OCI-LY1 (cell line): ENCODE measurements around the gene GNAI2.

Experiments used
- H2AFZ ChIP-seq: fragments of 200-600 bp; sonication (generic), shearing (Covaris generic); 2 replicates; pipeline ENCODE4 v1.6.0; 2014; ENCODE audit warnings: antibody characterized with exemption, mild to moderate bottlenecking, low read length
- H3F3A ChIP-seq: fragments of 200-600 bp; sonication (generic), shearing (Covaris generic); 2 replicates; pipeline ENCODE4 v1.6.0; 2014; ENCODE audit warnings: mild to moderate bottlenecking, antibody characterized with exemption, low read length, moderate library complexity; ENCODE audit not compliant: insufficient read depth
- H3K27ac ChIP-seq: fragments of 200-600 bp; sonication (generic); 2 replicates; pipeline ENCODE4 v1.5.1; 2014; ENCODE audit warnings: low read length, mixed run types, mild to moderate bottlenecking, low read depth; ENCODE audit not compliant: poor library complexity, severe bottlenecking
- H3K27me3 ChIP-seq: fragments of 200-600 bp; sonication (generic); 2 replicates; pipeline ENCODE4 v1.6.0; 2014; ENCODE audit warnings: antibody characterized with exemption, mild to moderate bottlenecking, low read length, moderate library complexity; ENCODE audit not compliant: insufficient read depth
- H3K36me3 ChIP-seq: fragments of 200-600 bp; sonication (generic); 2 replicates; pipeline ENCODE4 v1.6.1; 2014; ENCODE audit warnings: mild to moderate bottlenecking, antibody characterized with exemption, low read length, moderate library complexity, mixed read lengths; ENCODE audit not compliant: insufficient read depth
- H3K4me1 ChIP-seq: fragments of 200-600 bp; sonication (generic); 2 replicates; pipeline ENCODE4 v1.5.1; 2014; ENCODE audit warnings: mild to moderate bottlenecking, low read length, moderate library complexity; ENCODE audit not compliant: insufficient read depth, severe bottlenecking
- H3K4me2 ChIP-seq: fragments of 200-600 bp; sonication (generic), shearing (Covaris generic); 2 replicates; pipeline ENCODE4 v1.6.1; 2014; ENCODE audit warnings: low read length
- H3K4me3 ChIP-seq: fragments of 200-600 bp; sonication (generic); 2 replicates; pipeline ENCODE4 v1.5.1; 2014; ENCODE audit warnings: low read length, low read depth, mild to moderate bottlenecking, mixed read lengths; ENCODE audit not compliant: poor library complexity, severe bottlenecking
- H3K79me2 ChIP-seq: fragments of 200-600 bp; shearing (Covaris generic); 2 replicates; pipeline ENCODE4 v1.6.1; 2016; ENCODE audit warnings: mixed run types, low read length, mixed read lengths; ENCODE audit not compliant: insufficient read depth
- H3K9ac ChIP-seq: fragments of 200-600 bp; sonication (generic), shearing (Covaris generic); 2 replicates; pipeline ENCODE4 v1.6.1; 2014; ENCODE audit warnings: mild to moderate bottlenecking, low read length, mixed read lengths
- H3K9me2 ChIP-seq: fragments of 200-600 bp; sonication (generic), shearing (Covaris generic); 2 replicates; pipeline ENCODE4 v1.6.1; 2014; ENCODE audit warnings: low read depth, mild to moderate bottlenecking, low read length, mixed read lengths
- H3K9me3 ChIP-seq: fragments of 200-600 bp; shearing (Covaris generic); 2 replicates; pipeline ENCODE4 v1.6.1; 2014; ENCODE audit warnings: low read length, mixed read lengths
- H4K20me1 ChIP-seq: fragments of 200-600 bp; sonication (generic), shearing (Covaris generic); 2 replicates; pipeline ENCODE4 v1.6.0; 2016; ENCODE audit warnings: mild to moderate bottlenecking, low read length; ENCODE audit not compliant: insufficient read depth
- EZH2 ChIP-seq: fragments of 200-600 bp; sonication (generic), shearing (Covaris generic); IDR thresholded peaks from 2 replicates; pipeline ENCODE4 v1.8.0; 2017; ENCODE audit warnings: borderline replicate concordance, mixed run types, mild to moderate bottlenecking, antibody characterized with exemption, low read length, moderate library complexity, mixed read lengths
- TF ChIP-seq, protein P1 (sequence below): fragments of 200-600 bp; sonication (generic), shearing (Covaris generic); IDR thresholded peaks from 2 replicates; pipeline ENCODE4 v1.5.1; 2017; ENCODE audit warnings: mild to moderate bottlenecking, antibody characterized with exemption, low read length, moderate library complexity, mixed read lengths

GNAI2 gene

GRCh38 chr3:50241713-50242380 is 5.8 kb downstream of the GNAI2 start:
- Histone ChIP-seq H2AFZ (no peak overlapping the region), H3K9me2 (no peaks in the 10 kb centered on the region), H3K36me3 (peaks cover 9% of the 10 kb centered on the region; the same call in 1 of the 2 replicates), H3K4me1 (peaks cover 69% of the 10 kb centered on the region), H3K4me3 (no peak overlapping the region), H3K9ac (peak overlapping the region; percentile 22; the same call in 1 of the 2 replicates), H3K27ac (peak overlapping the region; percentile 85), H3K27me3 (no peaks in the 10 kb centered on the region), H3K9me3 (no peaks in the 10 kb centered on the region), H3F3A (no peaks in the 10 kb centered on the region), H4K20me1 (no peaks in the 10 kb centered on the region), H3K4me2 (peak overlapping the region; percentile 45; the same call in 1 of the 2 replicates), H3K79me2 (peaks cover 22% of the 10 kb centered on the region)
- TF ChIP-seq, protein P1, sequence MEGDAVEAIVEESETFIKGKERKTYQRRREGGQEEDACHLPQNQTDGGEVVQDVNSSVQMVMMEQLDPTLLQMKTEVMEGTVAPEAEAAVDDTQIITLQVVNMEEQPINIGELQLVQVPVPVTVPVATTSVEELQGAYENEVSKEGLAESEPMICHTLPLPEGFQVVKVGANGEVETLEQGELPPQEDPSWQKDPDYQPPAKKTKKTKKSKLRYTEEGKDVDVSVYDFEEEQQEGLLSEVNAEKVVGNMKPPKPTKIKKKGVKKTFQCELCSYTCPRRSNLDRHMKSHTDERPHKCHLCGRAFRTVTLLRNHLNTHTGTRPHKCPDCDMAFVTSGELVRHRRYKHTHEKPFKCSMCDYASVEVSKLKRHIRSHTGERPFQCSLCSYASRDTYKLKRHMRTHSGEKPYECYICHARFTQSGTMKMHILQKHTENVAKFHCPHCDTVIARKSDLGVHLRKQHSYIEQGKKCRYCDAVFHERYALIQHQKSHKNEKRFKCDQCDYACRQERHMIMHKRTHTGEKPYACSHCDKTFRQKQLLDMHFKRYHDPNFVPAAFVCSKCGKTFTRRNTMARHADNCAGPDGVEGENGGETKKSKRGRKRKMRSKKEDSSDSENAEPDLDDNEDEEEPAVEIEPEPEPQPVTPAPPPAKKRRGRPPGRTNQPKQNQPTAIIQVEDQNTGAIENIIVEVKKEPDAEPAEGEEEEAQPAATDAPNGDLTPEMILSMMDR, result no peak
- no peak for TF ChIP-seq EZH2

GRCh38 chr3:50242381-50242770 is 6.4 kb downstream of the GNAI2 start:
- H3K36me3 ChIP-seq, result peaks cover 14% of the 10 kb centered on the region; the same call in 1 of the 2 replicates
- no peaks in the 10 kb centered on the region for H3F3A ChIP-seq
- TF ChIP-seq EZH2, result no peak
- TF ChIP-seq, protein P1, result no peak
- no peaks in the 10 kb centered on the region for H3K9me2 ChIP-seq
- peaks cover 74% of the 10 kb centered on the region for H3K4me1 ChIP-seq
- H3K4me2 ChIP-seq, result peak overlapping the region; percentile 45; the same call in 1 of the 2 replicates
- no peaks in the 10 kb centered on the region for H3K27me3 ChIP-seq
- H2AFZ ChIP-seq, result no peak overlapping the region
- H3K9me3 ChIP-seq, result no peaks in the 10 kb centered on the region
- no peak overlapping the region for H3K4me3 ChIP-seq
- peak overlapping the region; percentile 85 for H3K27ac ChIP-seq
- peak overlapping the region; percentile 22; the same call in 1 of the 2 replicates for H3K9ac ChIP-seq
- peaks cover 23% of the 10 kb centered on the region for H3K79me2 ChIP-seq
- H4K20me1 ChIP-seq, result no peaks in the 10 kb centered on the region

- Histone ChIP-seq H3K9ac (peak overlapping the region; percentile 22; the same call in 1 of the 2 replicates), H3K4me2 (peak overlapping the region; percentile 45; the same call in 1 of the 2 replicates), H3K36me3 (peaks cover 19% of the 10 kb centered on the region; the same call in 1 of the 2 replicates), H2AFZ (no peak overlapping the region), H3K9me2 (no peaks in the 10 kb centered on the region), H3K27ac (peak overlapping the region; percentile 85), H3K79me2 (peaks cover 25% of the 10 kb centered on the region), H3K9me3 (no peaks in the 10 kb centered on the region), H4K20me1 (no peaks in the 10 kb centered on the region), H3K4me3 (no peak overlapping the region), H3K4me1 (peaks cover 77% of the 10 kb centered on the region), H3K27me3 (no peaks in the 10 kb centered on the region), H3F3A (no peaks in the 10 kb centered on the region)
- TF ChIP-seq, protein P1, result peak; percentile 10; the same call in 1 of the 2 replicates
- no peak for TF ChIP-seq EZH2
Observed at GRCh38 chr3:50242851-50243542, 7.0 kb downstream of the GNAI2 start.
